Neutrophil (primary cell): ENCODE results near the gene CST7.

ENCODE experiments used
- H3K27ac ChIP-seq: fragments of 200-600 bp; sonication (generic); 2 replicates; pipeline ENCODE4 v1.5.1; 2016; ENCODE audit warnings: mild to moderate bottlenecking, moderate library complexity
- H3K27me3 ChIP-seq: fragments of 200-600 bp; sonication (generic); 2 replicates; pipeline ENCODE4 v1.6.0; 2016; ENCODE audit warnings: mild to moderate bottlenecking
- H3K36me3 ChIP-seq: fragments of 200-600 bp; sonication (generic); 2 replicates; pipeline ENCODE4 v1.5.1; 2017
- H3K4me1 ChIP-seq, 2 experiments: fragments of 200-600 bp in 1 of 2; sonication (generic) in 1 of 2; 1 replicate in 1 of 2; 2 replicates in 1 of 2; pipeline versions ENCODE4 v1.5.1 to v1.6.1; 2013 to 2016; ENCODE audit warnings: low read depth in 1 of 2, low read length in 1 of 2, mild to moderate bottlenecking in 1 of 2, moderate library complexity in 1 of 2; ENCODE audit not compliant: control insufficient read depth in 1 of 2, insufficient read depth in 1 of 2
- H3K4me3 ChIP-seq, 2 experiments: fragments of 200-600 bp in 1 of 2; sonication (generic) in 1 of 2; 1 replicate in 1 of 2; 2 replicates in 1 of 2; pipeline ENCODE4 v1.5.1; 2013 to 2016; ENCODE audit warnings: low read depth in 1 of 2, low read length in 1 of 2, mild to moderate bottlenecking in 1 of 2, moderate library complexity in 1 of 2
- H3K9me3 ChIP-seq: fragments of 200-600 bp; sonication (generic); 2 replicates; pipeline ENCODE4 v1.5.1; 2016
- TF ChIP-seq, protein P1 (sequence below): fragments of 200-600 bp; sonication (generic); IDR thresholded peaks from 2 replicates; pipeline ENCODE4 v1.5.1; 2016; ENCODE audit warnings: antibody characterized with exemption

CST7 gene

DNA sequence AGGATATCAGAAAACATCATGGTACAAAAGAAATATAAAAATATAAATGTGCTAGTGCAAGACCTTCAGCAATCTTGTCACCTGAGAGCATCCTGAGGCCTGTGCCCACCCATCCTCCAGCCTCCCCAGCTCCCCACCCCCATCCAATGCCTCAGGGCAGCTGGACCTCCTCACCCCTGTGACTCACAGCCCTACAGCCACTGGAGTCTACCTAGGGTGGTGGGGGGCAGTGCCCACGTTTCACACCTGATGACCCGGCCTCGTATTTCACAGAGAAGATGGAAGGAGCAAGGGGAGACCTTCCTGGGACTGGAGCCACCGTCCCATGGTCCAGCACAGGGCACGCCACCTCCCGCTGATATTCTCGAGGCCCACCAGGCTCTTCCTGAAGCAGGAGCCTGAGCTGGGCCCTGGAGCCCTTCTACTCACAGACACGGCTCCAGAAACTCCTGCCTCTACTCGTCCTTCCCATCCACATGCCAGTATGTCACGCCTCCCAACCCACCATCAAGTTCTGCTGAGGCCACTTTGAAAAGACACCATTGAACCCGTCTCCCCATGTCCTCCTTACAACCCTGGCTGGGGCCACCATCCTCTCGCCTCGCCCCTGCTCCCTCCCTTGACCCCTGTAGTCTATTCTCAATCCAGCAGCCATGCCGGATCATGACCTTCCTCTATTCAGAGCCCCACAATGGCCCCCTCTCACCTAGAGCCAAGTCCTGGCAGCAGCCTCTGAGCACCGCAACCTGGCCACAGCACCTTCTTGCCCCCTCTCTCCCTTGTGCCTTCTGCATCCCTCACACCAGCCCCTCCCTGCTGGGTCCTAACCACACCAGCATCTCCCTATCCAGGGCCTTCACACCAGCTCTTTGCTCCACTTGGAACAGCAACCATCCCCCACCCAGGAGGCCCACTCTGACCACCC, 30.2 kb downstream of the CST7 start:
- Histone ChIP-seq H3K36me3 (peaks cover 51% of the 10 kb centered on the region), H3K27me3 (no peaks in the 10 kb centered on the region), H3K27ac (peak overlapping the region; percentile 96), H3K4me1 (peaks cover 89 to 92% of the 10 kb centered on the region in 2 experiments), H3K9me3 (no peaks in the 10 kb centered on the region), H3K4me3 (peak overlapping the region; percentile 48 to 94)
- TF ChIP-seq, protein P1, sequence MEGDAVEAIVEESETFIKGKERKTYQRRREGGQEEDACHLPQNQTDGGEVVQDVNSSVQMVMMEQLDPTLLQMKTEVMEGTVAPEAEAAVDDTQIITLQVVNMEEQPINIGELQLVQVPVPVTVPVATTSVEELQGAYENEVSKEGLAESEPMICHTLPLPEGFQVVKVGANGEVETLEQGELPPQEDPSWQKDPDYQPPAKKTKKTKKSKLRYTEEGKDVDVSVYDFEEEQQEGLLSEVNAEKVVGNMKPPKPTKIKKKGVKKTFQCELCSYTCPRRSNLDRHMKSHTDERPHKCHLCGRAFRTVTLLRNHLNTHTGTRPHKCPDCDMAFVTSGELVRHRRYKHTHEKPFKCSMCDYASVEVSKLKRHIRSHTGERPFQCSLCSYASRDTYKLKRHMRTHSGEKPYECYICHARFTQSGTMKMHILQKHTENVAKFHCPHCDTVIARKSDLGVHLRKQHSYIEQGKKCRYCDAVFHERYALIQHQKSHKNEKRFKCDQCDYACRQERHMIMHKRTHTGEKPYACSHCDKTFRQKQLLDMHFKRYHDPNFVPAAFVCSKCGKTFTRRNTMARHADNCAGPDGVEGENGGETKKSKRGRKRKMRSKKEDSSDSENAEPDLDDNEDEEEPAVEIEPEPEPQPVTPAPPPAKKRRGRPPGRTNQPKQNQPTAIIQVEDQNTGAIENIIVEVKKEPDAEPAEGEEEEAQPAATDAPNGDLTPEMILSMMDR = no peak

DNA sequence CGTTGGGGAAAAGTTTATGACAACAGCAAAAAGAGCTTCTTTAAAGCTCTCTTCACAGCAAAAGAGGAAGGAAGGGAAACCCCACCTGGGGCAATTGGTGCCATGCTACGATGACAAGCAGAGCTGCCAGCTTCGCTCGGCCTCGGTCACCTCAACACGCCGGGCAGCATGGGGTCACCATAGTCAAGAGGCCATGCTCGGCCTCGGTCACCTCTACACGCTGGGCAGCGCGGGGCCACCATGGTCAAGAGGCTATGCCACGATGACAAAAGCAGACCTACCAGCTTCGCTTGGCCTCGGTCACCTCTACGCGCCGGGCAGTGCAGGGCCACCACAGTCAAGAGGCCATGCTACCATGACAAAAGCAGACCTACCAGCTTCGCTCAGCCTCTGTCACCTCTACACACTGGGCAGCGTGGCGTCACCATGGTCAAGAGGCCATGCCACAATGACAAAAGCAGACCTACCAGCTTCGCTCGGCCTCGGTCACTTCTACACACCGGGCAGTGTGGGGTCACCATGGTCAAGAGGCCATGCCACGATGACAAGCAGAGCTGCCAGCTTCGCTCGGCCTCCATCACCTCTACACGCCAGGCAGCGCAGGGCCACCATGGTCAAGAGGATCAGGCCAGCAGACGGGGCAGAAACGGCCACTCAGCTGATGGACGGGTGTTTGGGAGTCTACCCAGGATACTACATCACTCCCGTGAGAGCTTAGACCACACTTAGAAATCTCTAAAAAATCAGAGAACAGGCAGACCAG, 31.4 kb downstream of the CST7 start:
- Histone ChIP-seq H3K27ac (peak overlapping the region; percentile 96), H3K36me3 (peaks cover 51% of the 10 kb centered on the region), H3K4me1 (peaks cover 89 to 92% of the 10 kb centered on the region in 2 experiments), H3K27me3 (no peaks in the 10 kb centered on the region), H3K4me3 (peak overlapping the region; percentile 48 to 94), H3K9me3 (no peaks in the 10 kb centered on the region)
- TF ChIP-seq, protein P1 = no peak

GRCh38 chr20:24981282-24981681, 32.2 kb downstream of the CST7 start:
- Histone ChIP-seq H3K27me3 (no peaks in the 10 kb centered on the region), H3K4me3 (peak overlapping the region; percentile 15 to 94), H3K4me1 (peaks cover 93 to 96% of the 10 kb centered on the region in 2 experiments), H3K27ac (peak overlapping the region; percentile 96), H3K9me3 (no peaks in the 10 kb centered on the region), H3K36me3 (peaks cover 49% of the 10 kb centered on the region)
- TF ChIP-seq, protein P1 = no peak

- TF ChIP-seq, protein P1 = no peak
- peak overlapping the region; percentile 96 for H3K27ac ChIP-seq
- H3K4me1 ChIP-seq = peaks cover 97 to 98% of the 10 kb centered on the region in 2 experiments
- no peaks in the 10 kb centered on the region for H3K9me3 ChIP-seq
- no peaks in the 10 kb centered on the region for H3K27me3 ChIP-seq
- H3K4me3 ChIP-seq = peak overlapping the region; percentile 15 to 94
- peaks cover 44% of the 10 kb centered on the region for H3K36me3 ChIP-seq
Measured at GRCh38 chr20:24981790-24982189, 32.7 kb downstream of the CST7 start.

GRCh38 chr20:24983896-24984295, 34.8 kb downstream of the CST7 start:
- Histone ChIP-seq H3K9me3 (no peaks in the 10 kb centered on the region), H3K4me3 (peak overlapping the region; percentile 92 to 94), H3K4me1 (peaks cover 100% of the 10 kb centered on the region in 2 experiments), H3K36me3 (peaks cover 23% of the 10 kb centered on the region), H3K27ac (peak overlapping the region; percentile 96), H3K27me3 (no peaks in the 10 kb centered on the region)
- TF ChIP-seq, protein P1 = no peak
